ENCODE measurements around the gene CATSPER1.

DNA sequence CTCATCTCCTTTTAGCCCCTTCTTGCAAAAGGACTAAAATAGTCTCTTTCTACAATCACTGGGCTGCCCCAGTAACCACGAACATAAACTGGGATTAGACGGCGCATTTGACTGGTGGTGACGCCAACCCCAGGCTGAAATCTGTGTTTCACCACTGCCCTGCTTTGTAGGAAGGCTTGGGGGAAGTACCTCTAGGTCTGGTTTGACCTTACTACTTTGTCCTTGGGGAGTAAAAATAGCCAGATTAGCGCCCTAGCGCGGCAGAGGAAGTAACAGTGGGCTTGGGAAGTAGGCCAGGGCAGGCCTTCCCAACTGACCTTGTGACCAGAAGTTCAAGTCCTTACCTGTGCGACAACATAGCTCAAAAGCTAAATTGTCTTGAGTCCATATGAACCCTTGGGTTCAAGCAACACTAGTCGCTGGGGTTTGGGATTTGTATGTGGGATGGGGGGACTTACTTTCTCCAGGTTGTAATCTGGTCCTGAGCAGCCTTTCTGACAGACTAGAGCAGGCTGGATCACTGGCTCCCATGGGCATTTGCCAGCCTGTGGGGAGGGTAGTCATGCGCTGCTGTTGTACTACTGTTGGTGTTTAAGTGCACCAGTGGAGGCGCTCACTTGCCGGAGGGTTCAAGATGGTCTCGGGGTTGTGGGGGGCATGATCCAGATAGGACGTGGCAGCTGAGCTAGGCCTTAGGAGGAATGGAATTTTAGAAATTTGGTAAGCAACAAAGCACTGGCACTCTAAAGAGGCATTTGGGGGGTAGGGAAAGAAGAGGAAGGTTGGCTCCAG, 42.8 kb upstream of the CATSPER1 start:
- TF ChIP-seq CTCF (IDR thresholded peaks at IDR 0.05) (peak; percentile 29; the same call in 1 of the 2 replicates), RFX5 (IDR thresholded peaks at IDR 0.05; ENCODE audit: low read length) (no peak), FOXJ3 (CRISPR knock-in tag; IDR thresholded peaks at IDR 0.05) (no peak), RAD21 (IDR thresholded peaks at IDR 0.05; ENCODE audit: low read length) (no peak), NFIC (IDR thresholded peaks at IDR 0.05; ENCODE audit: borderline replicate concordance) (no peak), JUND (IDR thresholded peaks at IDR 0.05) (no peak), POLR2AphosphoS5 (IDR thresholded peaks at IDR 0.05; ENCODE audit: low read depth, low read length) (no peak)

All from SK-N-SH (cell line).